HG03457 (cell line): ENCODE measurements around the gene KAT6B.

ENCODE experiments used
- ATAC-seq: cut with Tn5 transposase; IDR thresholded peaks from one replicate; pipeline ENCODE4 v1.9.1; 2021; ENCODE audit warnings: moderate number of reproducible peaks; ENCODE audit not compliant: unreplicated experiment

The KAT6B gene

GRCh38 chr10:75008952-75009351, 182.6 kb downstream of the KAT6B start:
- no peak for ATAC-seq

- ATAC-seq: no peak
These were observed 183.0 kb downstream of the KAT6B start for GRCh38 chr10:75009426-75009825.

- ATAC-seq: no peak
These were observed 184.0 kb downstream of the KAT6B start for GRCh38 chr10:75010373-75010772.

- no peak for ATAC-seq
These were observed 184.8 kb downstream of the KAT6B start for GRCh38 chr10:75011221-75011620.

- no peak for ATAC-seq
These were observed 186.1 kb downstream of the KAT6B start for GRCh38 chr10:75012471-75012870.

GRCh38 chr10:75013007-75013406, 186.6 kb downstream of the KAT6B start:
- no peak for ATAC-seq

- no peak for ATAC-seq
These were observed 187.1 kb downstream of the KAT6B start for GRCh38 chr10:75013522-75013921.

GRCh38 chr10:75014516-75015230, 188.3 kb downstream of the KAT6B start:
- ATAC-seq: no peak

- ATAC-seq: no peak
These were observed 189.0 kb downstream of the KAT6B start for GRCh38 chr10:75015442-75015841.

- ATAC-seq: no peak
These were observed 189.9 kb downstream of the KAT6B start for GRCh38 chr10:75016325-75016724.

- no peak for ATAC-seq
These were observed 191.9 kb downstream of the KAT6B start for GRCh38 chr10:75018251-75018650.

GRCh38 chr10:75018686-75019307, 192.4 kb downstream of the KAT6B start:
- no peak for ATAC-seq

- no peak for ATAC-seq
These were observed 193.0 kb downstream of the KAT6B start for GRCh38 chr10:75019370-75019769.

- ATAC-seq: no peak
These were observed 193.8 kb downstream of the KAT6B start for GRCh38 chr10:75020168-75020567.

GRCh38 chr10:75021379-75022249, 195.2 kb downstream of the KAT6B start:
- no peak for ATAC-seq

- no peak for ATAC-seq
These were observed 196.7 kb downstream of the KAT6B start for GRCh38 chr10:75023074-75023473.

- ATAC-seq: no peak
These were observed 198.6 kb downstream of the KAT6B start for GRCh38 chr10:75024971-75025523.

- ATAC-seq: no peak
These were observed 201.6 kb downstream of the KAT6B start for GRCh38 chr10:75028049-75028448.

GRCh38 chr10:75028748-75029147, 202.3 kb downstream of the KAT6B start:
- ATAC-seq: no peak

- no peak for ATAC-seq
These were observed 203.0 kb downstream of the KAT6B start for GRCh38 chr10:75029420-75029819.

GRCh38 chr10:75029857-75030256, 203.5 kb downstream of the KAT6B start:
- ATAC-seq: no peak
